GM12878 (cell line): Measurements from ENCODE around the gene FAAP100. TPM values are rescaled to one million over a fixed set of nuclear protein-coding genes. Genes with fewer than 3 reads are reported as not detected.

Experiments
- BMI1 ChIP-seq: fragments of 450-650 bp; IDR thresholded peaks from 2 replicates; pipeline ENCODE4 v1.6.1; 2016; ENCODE audit warnings: mild to moderate bottlenecking, moderate library complexity, borderline replicate concordance
- CTCF ChIP-seq, 3 experiments: IDR thresholded peaks in 2 of 3; conservative IDR thresholded peaks in 1 of 3; 2 replicates each; pipeline ENCODE4 v1.5.1; 2011; ENCODE audit warnings: low read depth in 3 of 3, low read length in 3 of 3, mild to moderate bottlenecking in 3 of 3, control low read depth in 2 of 3, moderate library complexity in 2 of 3, inconsistent platforms in 1 of 3, mixed read lengths in 1 of 3; ENCODE audit not compliant: control insufficient read depth in 2 of 3, insufficient read depth in 1 of 3; ENCODE audit errors: extremely low read depth in 1 of 3
- E4F1 ChIP-seq: fragments of 450-650 bp; IDR thresholded peaks from 2 replicates; pipeline ENCODE4 v1.6.1; 2018; ENCODE audit warnings: borderline replicate concordance, mild to moderate bottlenecking; ENCODE audit not compliant: partially characterized antibody
- GABPA ChIP-seq: IDR thresholded peaks from 2 replicates; pipeline ENCODE4 v1.6.1; 2014; ENCODE audit warnings: antibody characterized with exemption, low read depth, mild to moderate bottlenecking, inconsistent platforms
- GATAD2B ChIP-seq: fragments of 450-650 bp; conservative IDR thresholded peaks from 2 replicates; pipeline ENCODE4 v1.6.1; 2017; ENCODE audit warnings: low read depth, mild to moderate bottlenecking, moderate library complexity
- LARP7 ChIP-seq: fragments of 450-650 bp; IDR thresholded peaks from 2 replicates; pipeline ENCODE4 v1.6.1; 2017; ENCODE audit warnings: mild to moderate bottlenecking
- NBN ChIP-seq: fragments of 450-650 bp; IDR thresholded peaks from 2 replicates; pipeline ENCODE4 v1.6.1; 2016
- NFIC ChIP-seq: IDR thresholded peaks from 2 replicates; pipeline ENCODE4 v1.6.1; 2012; ENCODE audit warnings: low read depth, mild to moderate bottlenecking, inconsistent platforms, low read length, moderate library complexity
- NFYA ChIP-seq: IDR thresholded peaks from 2 replicates; pipeline ENCODE4 v1.6.1; 2011; ENCODE audit warnings: low read depth, mild to moderate bottlenecking, low read length, improper control_type of control experiment, borderline replicate concordance
- NR2C1 ChIP-seq: fragments of 450-650 bp; IDR thresholded peaks from 2 replicates; pipeline ENCODE4 v1.6.1; 2017; ENCODE audit warnings: antibody characterized with exemption, mild to moderate bottlenecking, moderate library complexity
- PML ChIP-seq: IDR thresholded peaks from 2 replicates; pipeline ENCODE4 v1.6.1; 2012; ENCODE audit warnings: low read length, inconsistent platforms
- USF2 ChIP-seq: IDR thresholded peaks from 2 replicates; pipeline ENCODE4 v1.6.1; 2011; ENCODE audit warnings: low read depth, low read length, improper control_type of control experiment, borderline replicate concordance
- ZNF217 ChIP-seq: fragments of 450-650 bp; IDR thresholded peaks from 2 replicates; pipeline ENCODE4 v1.6.1; 2017; ENCODE audit warnings: antibody characterized with exemption, mild to moderate bottlenecking
- polyA plus RNA-seq, 11 experiments: library from polyadenylated mRNA; depleted of rRNA in 4 of 11; unstranded in 6 of 11; stranded (reverse) in 5 of 11; fragments of >200 nt; fragmentation: Nextera tagmentation in 4 of 11; fragmentation: Illumina TruSeq in 1 of 11; extraction: Ambion mirVana in 4 of 11; extraction: Trizol in 1 of 11; gene quantifications; 1 replicate in 1 of 11; 2 replicates in 10 of 11; pipeline versions ENCODE4 v1.2.1 to v1.2.3, GENCODE V29; 2011 to 2016; ENCODE audit warnings: inconsistent platforms in 2 of 11, missing spikeins in 2 of 11, low read depth in 1 of 11
- total RNA-seq, 4 experiments: library from RNA; depleted of rRNA in 3 of 4; stranded (reverse); fragments of >200 nt in 3 of 4; fragmentation: Illumina TruSeq in 1 of 4; extraction: Trizol in 1 of 4; gene quantifications; 2 replicates each; pipeline versions ENCODE4 v1.2.1 to v1.2.3, GENCODE V29; 2013 to 2021
- TF ChIP-seq, protein P1 (sequence below): IDR thresholded peaks from 2 replicates; pipeline ENCODE4 v1.6.1; 2012; ENCODE audit warnings: mild to moderate bottlenecking, low read depth, low read length
- TF ChIP-seq, protein P2 (sequence below): fragments of 450-650 bp; IDR thresholded peaks from 2 replicates; pipeline ENCODE4 v1.6.1; 2018; ENCODE audit warnings: mild to moderate bottlenecking, low read depth, moderate library complexity; ENCODE audit not compliant: partially characterized antibody
- TF ChIP-seq, protein P3 (sequence below): fragments of 450-650 bp; IDR thresholded peaks from 2 replicates; pipeline ENCODE4 v1.6.1; 2014; ENCODE audit warnings: mild to moderate bottlenecking

Gene FAAP100
- total and polyA plus RNA-seq, 10 of the 15 experiments (the other 5 are each of a cell fraction or from before 2014, with no cell fraction given), result 0.11 to 46.2 (median 17.1) TPM

DNA sequence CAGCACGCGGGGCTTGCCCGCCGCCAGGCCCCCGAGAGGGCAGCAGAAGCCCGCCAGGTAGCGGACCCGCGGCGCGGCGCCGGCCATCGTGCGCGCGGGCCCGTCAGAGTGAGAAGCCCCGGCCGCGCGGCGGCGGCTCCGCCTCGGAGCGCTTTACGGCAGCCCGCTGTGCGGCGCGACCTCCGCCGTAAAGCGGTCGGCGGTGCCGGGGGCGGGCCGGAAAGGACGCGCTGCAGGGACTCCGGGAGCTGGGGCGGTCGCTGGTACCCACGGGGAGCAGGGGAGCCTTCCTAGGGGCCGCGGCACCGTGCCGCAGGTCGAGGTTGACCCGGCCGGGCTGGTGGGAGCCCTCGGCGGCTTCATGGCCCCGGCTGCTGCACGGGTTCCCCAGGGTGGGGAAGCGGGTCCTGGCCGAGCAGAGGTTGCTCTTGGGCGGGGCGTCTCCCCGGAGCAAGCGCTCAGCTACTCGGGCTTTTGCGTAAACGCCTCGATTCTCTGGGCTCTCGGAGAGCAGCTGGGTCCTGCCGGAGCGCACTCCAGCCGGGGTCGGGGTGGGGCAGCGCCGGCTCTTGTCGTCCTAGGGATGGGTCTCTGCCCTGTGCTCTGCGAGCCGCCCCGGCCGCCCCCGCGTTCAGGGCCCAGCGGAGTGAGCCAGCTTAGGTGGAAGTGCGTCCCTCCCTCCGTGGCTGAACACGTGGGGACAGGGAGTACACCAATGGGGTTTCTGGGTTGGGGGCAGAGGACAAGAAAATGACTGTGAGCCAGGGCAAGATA is at the start of gene FAAP100 (continued):
- TF ChIP-seq, protein P1, sequence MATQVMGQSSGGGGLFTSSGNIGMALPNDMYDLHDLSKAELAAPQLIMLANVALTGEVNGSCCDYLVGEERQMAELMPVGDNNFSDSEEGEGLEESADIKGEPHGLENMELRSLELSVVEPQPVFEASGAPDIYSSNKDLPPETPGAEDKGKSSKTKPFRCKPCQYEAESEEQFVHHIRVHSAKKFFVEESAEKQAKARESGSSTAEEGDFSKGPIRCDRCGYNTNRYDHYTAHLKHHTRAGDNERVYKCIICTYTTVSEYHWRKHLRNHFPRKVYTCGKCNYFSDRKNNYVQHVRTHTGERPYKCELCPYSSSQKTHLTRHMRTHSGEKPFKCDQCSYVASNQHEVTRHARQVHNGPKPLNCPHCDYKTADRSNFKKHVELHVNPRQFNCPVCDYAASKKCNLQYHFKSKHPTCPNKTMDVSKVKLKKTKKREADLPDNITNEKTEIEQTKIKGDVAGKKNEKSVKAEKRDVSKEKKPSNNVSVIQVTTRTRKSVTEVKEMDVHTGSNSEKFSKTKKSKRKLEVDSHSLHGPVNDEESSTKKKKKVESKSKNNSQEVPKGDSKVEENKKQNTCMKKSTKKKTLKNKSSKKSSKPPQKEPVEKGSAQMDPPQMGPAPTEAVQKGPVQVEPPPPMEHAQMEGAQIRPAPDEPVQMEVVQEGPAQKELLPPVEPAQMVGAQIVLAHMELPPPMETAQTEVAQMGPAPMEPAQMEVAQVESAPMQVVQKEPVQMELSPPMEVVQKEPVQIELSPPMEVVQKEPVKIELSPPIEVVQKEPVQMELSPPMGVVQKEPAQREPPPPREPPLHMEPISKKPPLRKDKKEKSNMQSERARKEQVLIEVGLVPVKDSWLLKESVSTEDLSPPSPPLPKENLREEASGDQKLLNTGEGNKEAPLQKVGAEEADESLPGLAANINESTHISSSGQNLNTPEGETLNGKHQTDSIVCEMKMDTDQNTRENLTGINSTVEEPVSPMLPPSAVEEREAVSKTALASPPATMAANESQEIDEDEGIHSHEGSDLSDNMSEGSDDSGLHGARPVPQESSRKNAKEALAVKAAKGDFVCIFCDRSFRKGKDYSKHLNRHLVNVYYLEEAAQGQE, result no peak
- TF ChIP-seq NFYA (no peak), CTCF (IDR thresholded peaks at IDR 0.05 in 2 of 3, conservative IDR thresholded peaks at IDR 0.05 in 1 of 3; ENCODE audit: control insufficient read depth in 2 of 3, extremely low read depth in 1 of 3, insufficient read depth in 1 of 3, low read depth in 3 of 3, low read length in 3 of 3) (no peak), USF2 (no peak; the same call in 1 of the 2 replicates), PML (no peak; the same call in 1 of the 2 replicates), NR2C1 (no peak), NBN (no peak), GABPA (no peak), NFIC (no peak), ZNF217 (no peak), LARP7 (peak; percentile 69; the same call in 1 of the 2 replicates), BMI1 (no peak), E4F1 (peak; percentile 98), GATAD2B (peak; percentile 60; the same call in 1 of the 2 replicates)
- TF ChIP-seq, protein P2, sequence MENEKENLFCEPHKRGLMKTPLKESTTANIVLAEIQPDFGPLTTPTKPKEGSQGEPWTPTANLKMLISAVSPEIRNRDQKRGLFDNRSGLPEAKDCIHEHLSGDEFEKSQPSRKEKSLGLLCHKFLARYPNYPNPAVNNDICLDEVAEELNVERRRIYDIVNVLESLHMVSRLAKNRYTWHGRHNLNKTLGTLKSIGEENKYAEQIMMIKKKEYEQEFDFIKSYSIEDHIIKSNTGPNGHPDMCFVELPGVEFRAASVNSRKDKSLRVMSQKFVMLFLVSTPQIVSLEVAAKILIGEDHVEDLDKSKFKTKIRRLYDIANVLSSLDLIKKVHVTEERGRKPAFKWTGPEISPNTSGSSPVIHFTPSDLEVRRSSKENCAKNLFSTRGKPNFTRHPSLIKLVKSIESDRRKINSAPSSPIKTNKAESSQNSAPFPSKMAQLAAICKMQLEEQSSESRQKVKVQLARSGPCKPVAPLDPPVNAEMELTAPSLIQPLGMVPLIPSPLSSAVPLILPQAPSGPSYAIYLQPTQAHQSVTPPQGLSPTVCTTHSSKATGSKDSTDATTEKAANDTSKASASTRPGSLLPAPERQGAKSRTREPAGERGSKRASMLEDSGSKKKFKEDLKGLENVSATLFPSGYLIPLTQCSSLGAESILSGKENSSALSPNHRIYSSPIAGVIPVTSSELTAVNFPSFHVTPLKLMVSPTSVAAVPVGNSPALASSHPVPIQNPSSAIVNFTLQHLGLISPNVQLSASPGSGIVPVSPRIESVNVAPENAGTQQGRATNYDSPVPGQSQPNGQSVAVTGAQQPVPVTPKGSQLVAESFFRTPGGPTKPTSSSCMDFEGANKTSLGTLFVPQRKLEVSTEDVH, result no peak
- TF ChIP-seq, protein P3, sequence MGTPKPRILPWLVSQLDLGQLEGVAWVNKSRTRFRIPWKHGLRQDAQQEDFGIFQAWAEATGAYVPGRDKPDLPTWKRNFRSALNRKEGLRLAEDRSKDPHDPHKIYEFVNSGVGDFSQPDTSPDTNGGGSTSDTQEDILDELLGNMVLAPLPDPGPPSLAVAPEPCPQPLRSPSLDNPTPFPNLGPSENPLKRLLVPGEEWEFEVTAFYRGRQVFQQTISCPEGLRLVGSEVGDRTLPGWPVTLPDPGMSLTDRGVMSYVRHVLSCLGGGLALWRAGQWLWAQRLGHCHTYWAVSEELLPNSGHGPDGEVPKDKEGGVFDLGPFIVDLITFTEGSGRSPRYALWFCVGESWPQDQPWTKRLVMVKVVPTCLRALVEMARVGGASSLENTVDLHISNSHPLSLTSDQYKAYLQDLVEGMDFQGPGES, result no peak
